ENCODE data around the gene RAD50. TPM values are rescaled to one million over a fixed set of nuclear protein-coding genes. Genes with fewer than 3 reads are reported as not detected.
"Not testable (repeated sequence)": the region's sequence is repeated elsewhere in the genome, so short reads cannot be mapped to it uniquely, and the experiment has no call there.

RAD50 gene
- total RNA-seq, 5 donors from 2014 or later (not counting 1 experiment from before 2014, with no cell fraction given): 19.7 to 33.7 (median 28.5) TPM

DNA sequence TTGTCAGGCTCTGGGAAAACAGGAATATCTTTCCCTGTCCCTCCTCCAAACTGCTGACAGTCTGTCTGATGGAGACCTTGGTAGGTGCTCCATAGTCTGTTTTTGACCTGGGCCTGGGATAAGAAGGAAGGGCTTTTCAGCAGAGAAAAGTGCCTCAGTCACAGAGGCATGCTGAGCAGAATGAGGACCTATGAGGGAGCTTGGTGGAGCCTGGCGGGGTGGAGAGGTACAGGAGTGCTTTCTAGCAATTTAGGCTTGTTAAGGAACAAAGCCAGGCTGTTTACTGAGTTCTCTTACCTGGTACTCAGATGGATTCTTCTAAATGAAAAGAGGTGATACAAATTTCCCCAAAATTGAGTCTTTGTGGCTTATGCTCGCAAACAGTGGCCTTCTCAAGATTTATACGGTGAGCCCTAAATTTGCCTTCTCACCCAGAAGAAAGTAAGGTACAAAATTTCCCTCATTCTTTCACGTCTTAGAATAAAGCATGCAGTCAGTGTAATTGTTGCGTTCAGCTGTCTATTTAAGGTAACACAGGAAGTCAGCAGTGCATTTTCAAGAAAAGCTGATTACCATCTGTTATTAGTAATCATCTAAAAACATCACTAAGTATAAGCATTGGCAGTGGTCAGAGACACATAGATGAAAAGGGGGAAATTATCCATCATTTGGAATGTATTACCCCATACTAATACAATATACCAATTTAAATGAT lies 72.6 kb downstream of the RAD50 start:
- H3K4me3 ChIP-seq (ENCODE audit: control insufficient read depth in 1 of 2, extremely low read depth in 1 of 2, low read length in 1 of 2): no peak overlapping the region
- H3K36me3 ChIP-seq (ENCODE audit: control insufficient read depth in 2 of 2, extremely low read depth in 1 of 2, insufficient read depth in 1 of 2, low read length in 1 of 2): peaks cover 0 to 10% of the 10 kb centered on the region in 2 donors
- Mint-ChIP-seq H3K27ac (peak overlapping the region; percentile 34 to 68), H3K9me3 (no peaks in the 10 kb centered on the region), H3K27me3 (no peaks in the 10 kb centered on the region), H3K36me3 (peaks cover 46% of the 10 kb centered on the region), H3K4me1 (peaks cover 0 to 12% (median 7%) of the 10 kb centered on the region in 3 donors), H3K4me3 (no peak overlapping the region)
- POLR2A ChIA-PET: no interaction called here
- no peaks in the 10 kb centered on the region for H3K9me3 ChIP-seq
- ATAC-seq (replicated peaks in 1 of 4): peak in 1 of 4 experiments; percentile 53
- no peaks in the 10 kb centered on the region for H3K4me1 ChIP-seq (ENCODE audit: control insufficient read depth in 1 of 2, extremely low read depth in 1 of 2, insufficient read depth in 2 of 2, low read length in 2 of 2)
- CTCF ChIA-PET: interaction anchor here in 1 of 2 donors (0.6 to 0.7 kb wide), 2 partner anchors 15 to 107 kb away, joined by 4 to 6 read pairs; no protein-coding TSS in a partner anchor
- DNase-seq: no peak
- WGBS (ENCODE audit: insufficient coverage): 90% methylated on average over 1 of the region's 5 CpGs
- no peaks in the 10 kb centered on the region for H3K27me3 ChIP-seq (replicated peaks in 1 of 2; ENCODE audit: control insufficient read depth in 2 of 2, extremely low read depth in 1 of 2, insufficient read depth in 2 of 2, low read length in 1 of 2)
- H3K27ac ChIP-seq (ENCODE audit: low read length): peak overlapping the region; percentile 20

DNA sequence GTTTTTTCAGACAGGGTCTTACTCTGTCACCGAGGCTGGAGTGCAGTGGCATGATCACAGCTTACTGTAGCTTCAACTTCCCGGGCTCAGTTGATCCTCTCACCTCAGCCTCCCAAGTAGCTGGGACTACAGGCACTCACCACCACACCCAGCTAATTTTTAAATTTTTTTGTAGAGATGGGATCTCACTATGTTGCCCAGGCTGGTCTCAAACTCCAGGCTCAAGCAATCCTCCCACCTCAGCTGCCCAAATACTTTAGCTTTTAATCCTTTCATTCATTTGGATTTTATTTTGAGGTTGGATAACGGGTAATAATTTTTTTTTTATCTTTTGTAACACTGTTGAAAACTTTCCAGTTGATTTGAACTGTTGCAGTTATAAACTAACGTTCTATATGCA lies 76.8 kb downstream of the RAD50 start:
- H3K27ac Mint-ChIP-seq; H3K4me3 ChIP-seq (ENCODE audit: control insufficient read depth in 1 of 2, extremely low read depth in 1 of 2, low read length in 1 of 2); H3K27ac ChIP-seq (ENCODE audit: low read length); H3K27me3 ChIP-seq (replicated peaks in 1 of 2; ENCODE audit: control insufficient read depth in 2 of 2, extremely low read depth in 1 of 2, insufficient read depth in 2 of 2, low read length in 1 of 2); H3K9me3 Mint-ChIP-seq; H3K9me3 ChIP-seq; POLR2A ChIA-PET; ATAC-seq (replicated peaks in 1 of 4); H3K4me3 Mint-ChIP-seq; DNase-seq; H3K27me3 Mint-ChIP-seq; H3K4me1 ChIP-seq (ENCODE audit: control insufficient read depth in 1 of 2, extremely low read depth in 1 of 2, insufficient read depth in 2 of 2, low read length in 2 of 2): not testable (repeated sequence)
- peaks cover 44% of the 10 kb centered on the region for H3K36me3 Mint-ChIP-seq
- WGBS (ENCODE audit: insufficient coverage): no CpG with 5 or more reads among the region's 4 CpGs
- H3K36me3 ChIP-seq (ENCODE audit: control insufficient read depth in 2 of 2, extremely low read depth in 1 of 2, insufficient read depth in 1 of 2, low read length in 1 of 2): peaks cover 0 to 33% of the 10 kb centered on the region in 2 donors
- CTCF ChIA-PET: interaction anchor here in 1 of 2 donors (0.6 to 0.9 kb wide), 3 partner anchors 38 to 705 kb away, joined by 3 to 4 read pairs (median 4); no protein-coding TSS in a partner anchor
- peaks cover 5 to 13% (median 11%) of the 10 kb centered on the region in 3 donors for H3K4me1 Mint-ChIP-seq

DNA sequence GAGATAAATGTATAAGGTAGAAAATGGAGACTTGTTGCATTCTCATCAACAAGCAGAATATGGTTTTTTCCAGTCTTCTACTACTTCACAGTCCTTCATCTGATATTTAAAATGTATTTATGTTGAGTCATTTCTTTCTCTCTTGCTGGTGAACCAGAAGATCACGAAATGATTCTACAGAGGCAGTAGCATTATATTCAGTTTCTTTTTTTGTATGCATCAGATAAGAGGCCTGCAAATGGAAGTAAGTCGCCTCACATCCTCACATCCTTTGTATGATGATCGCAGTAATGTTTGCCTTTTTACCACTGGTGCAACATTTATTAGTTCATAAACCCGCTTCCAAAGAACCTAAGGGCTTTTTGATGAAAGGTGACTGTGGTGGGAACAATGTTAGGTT lies 79.1 kb downstream of the RAD50 start:
- Histone ChIP-seq H3K36me3 (ENCODE audit: control insufficient read depth in 2 of 2, extremely low read depth in 1 of 2, insufficient read depth in 1 of 2, low read length in 1 of 2) (peaks cover 7 to 41% of the 10 kb centered on the region in 2 donors), H3K9me3 (no peaks in the 10 kb centered on the region), H3K27ac (ENCODE audit: low read length) (no peak overlapping the region), H3K4me3 (ENCODE audit: control insufficient read depth in 1 of 2, extremely low read depth in 1 of 2, low read length in 1 of 2) (no peak overlapping the region), H3K27me3 (replicated peaks in 1 of 2; ENCODE audit: control insufficient read depth in 2 of 2, extremely low read depth in 1 of 2, insufficient read depth in 2 of 2, low read length in 1 of 2) (no peaks in the 10 kb centered on the region), H3K4me1 (ENCODE audit: control insufficient read depth in 1 of 2, extremely low read depth in 1 of 2, insufficient read depth in 2 of 2, low read length in 2 of 2) (no peaks in the 10 kb centered on the region)
- CTCF ChIA-PET: no interaction called here
- H3K27ac Mint-ChIP-seq: no peak overlapping the region
- H3K36me3 Mint-ChIP-seq: peaks cover 41% of the 10 kb centered on the region
- ATAC-seq (replicated peaks in 1 of 4): no peak
- H3K4me1 Mint-ChIP-seq: peaks cover 5 to 6% (median 5%) of the 10 kb centered on the region in 3 donors
- H3K9me3 Mint-ChIP-seq: no peaks in the 10 kb centered on the region
- POLR2A ChIA-PET: no interaction called here
- no peak for DNase-seq
- WGBS (ENCODE audit: insufficient coverage): no CpG with 5 or more reads among the region's 4 CpGs
- no peak overlapping the region for H3K4me3 Mint-ChIP-seq
- no peaks in the 10 kb centered on the region for H3K27me3 Mint-ChIP-seq

GRCh38 chr5:132637241-132637640 lies 80.5 kb downstream of the RAD50 start:
- Mint-ChIP-seq H3K27me3 (no peaks in the 10 kb centered on the region), H3K4me3 (no peak overlapping the region), H3K36me3 (peaks cover 40% of the 10 kb centered on the region), H3K27ac (no peak overlapping the region), H3K9me3 (no peaks in the 10 kb centered on the region), H3K4me1 (peaks cover 5 to 6% (median 5%) of the 10 kb centered on the region in 3 donors)
- no peaks in the 10 kb centered on the region for H3K27me3 ChIP-seq (replicated peaks in 1 of 2; ENCODE audit: control insufficient read depth in 2 of 2, extremely low read depth in 1 of 2, insufficient read depth in 2 of 2, low read length in 1 of 2)
- ChIA-PET POLR2A (no interaction called here), CTCF (no interaction called here)
- no peaks in the 10 kb centered on the region for H3K9me3 ChIP-seq
- no peaks in the 10 kb centered on the region for H3K4me1 ChIP-seq (ENCODE audit: control insufficient read depth in 1 of 2, extremely low read depth in 1 of 2, insufficient read depth in 2 of 2, low read length in 2 of 2)
- ATAC-seq (replicated peaks in 1 of 4) (no peak), DNase-seq (no peak)
- no peak overlapping the region for H3K4me3 ChIP-seq (ENCODE audit: control insufficient read depth in 1 of 2, extremely low read depth in 1 of 2, low read length in 1 of 2)
- no peak overlapping the region for H3K27ac ChIP-seq (ENCODE audit: low read length)
- peaks cover 7 to 46% of the 10 kb centered on the region in 2 donors for H3K36me3 ChIP-seq (ENCODE audit: control insufficient read depth in 2 of 2, extremely low read depth in 1 of 2, insufficient read depth in 1 of 2, low read length in 1 of 2)
- no CpG with 5 or more reads among the region's 4 CpGs for WGBS (ENCODE audit: insufficient coverage)

- Mint-ChIP-seq H3K27me3 (no peaks in the 10 kb centered on the region), H3K4me1 (peaks cover 3 to 6% (median 5%) of the 10 kb centered on the region in 3 donors), H3K27ac (no peak overlapping the region), H3K36me3 (peaks cover 44% of the 10 kb centered on the region), H3K9me3 (no peaks in the 10 kb centered on the region), H3K4me3 (no peak overlapping the region)
- DNase-seq (no peak), ATAC-seq (replicated peaks in 1 of 4) (no peak)
- CTCF ChIA-PET: no interaction called here
- Histone ChIP-seq H3K9me3 (no peaks in the 10 kb centered on the region), H3K4me1 (ENCODE audit: control insufficient read depth in 1 of 2, extremely low read depth in 1 of 2, insufficient read depth in 2 of 2, low read length in 2 of 2) (no peaks in the 10 kb centered on the region), H3K27ac (ENCODE audit: low read length) (no peak overlapping the region), H3K27me3 (replicated peaks in 1 of 2; ENCODE audit: control insufficient read depth in 2 of 2, extremely low read depth in 1 of 2, insufficient read depth in 2 of 2, low read length in 1 of 2) (no peaks in the 10 kb centered on the region), H3K4me3 (ENCODE audit: control insufficient read depth in 1 of 2, extremely low read depth in 1 of 2, low read length in 1 of 2) (no peak overlapping the region), H3K36me3 (ENCODE audit: control insufficient read depth in 2 of 2, extremely low read depth in 1 of 2, insufficient read depth in 1 of 2, low read length in 1 of 2) (peaks cover 7 to 57% of the 10 kb centered on the region in 2 donors)
- no CpG with 5 or more reads among the region's 2 CpGs for WGBS (ENCODE audit: insufficient coverage)
- POLR2A ChIA-PET: no interaction called here
Measured at GRCh38 chr5:132639706-132640130, 82.9 kb downstream of the RAD50 start.

- ATAC-seq (replicated peaks in 1 of 4) (no peak), DNase-seq (no peak)
- H3K27me3 Mint-ChIP-seq: no peaks in the 10 kb centered on the region
- Histone ChIP-seq H3K36me3 (ENCODE audit: control insufficient read depth in 2 of 2, extremely low read depth in 1 of 2, insufficient read depth in 1 of 2, low read length in 1 of 2) (peaks cover 7 to 57% of the 10 kb centered on the region in 2 donors), H3K4me1 (ENCODE audit: control insufficient read depth in 1 of 2, extremely low read depth in 1 of 2, insufficient read depth in 2 of 2, low read length in 2 of 2) (no peaks in the 10 kb centered on the region), H3K9me3 (no peaks in the 10 kb centered on the region), H3K4me3 (ENCODE audit: control insufficient read depth in 1 of 2, extremely low read depth in 1 of 2, low read length in 1 of 2) (no peak overlapping the region), H3K27me3 (replicated peaks in 1 of 2; ENCODE audit: control insufficient read depth in 2 of 2, extremely low read depth in 1 of 2, insufficient read depth in 2 of 2, low read length in 1 of 2) (no peaks in the 10 kb centered on the region), H3K27ac (ENCODE audit: low read length) (no peak overlapping the region)
- H3K36me3 Mint-ChIP-seq: peaks cover 48% of the 10 kb centered on the region
- ChIA-PET CTCF (no interaction called here), POLR2A (no interaction called here)
- H3K4me3 Mint-ChIP-seq: no peak overlapping the region
- H3K27ac Mint-ChIP-seq: no peak overlapping the region
- WGBS (ENCODE audit: insufficient coverage): 69% methylated on average over 4 of the region's 4 CpGs
- peaks cover under 1 to 3% (median under 1%) of the 10 kb centered on the region in 3 donors for H3K4me1 Mint-ChIP-seq
- no peaks in the 10 kb centered on the region for H3K9me3 Mint-ChIP-seq
Measured at GRCh38 chr5:132640613-132641012, 83.8 kb downstream of the RAD50 start.

Data from T-cell (primary cell).